GM18505 (cell line): ENCODE measurements around the gene CACNA2D4.

Source experiments
- ATAC-seq: cut with Tn5 transposase; IDR thresholded peaks from one replicate; pipeline ENCODE4 v1.9.1; 2021; ENCODE audit not compliant: unreplicated experiment
- POLR2A ChIP-seq: IDR thresholded peaks from 4 replicates; pipeline ENCODE4 v1.6.1; 2011; ENCODE audit warnings: borderline replicate concordance; ENCODE audit not compliant: insufficient read depth, insufficient read length; ENCODE audit errors: extremely low read depth

Gene CACNA2D4

DNA sequence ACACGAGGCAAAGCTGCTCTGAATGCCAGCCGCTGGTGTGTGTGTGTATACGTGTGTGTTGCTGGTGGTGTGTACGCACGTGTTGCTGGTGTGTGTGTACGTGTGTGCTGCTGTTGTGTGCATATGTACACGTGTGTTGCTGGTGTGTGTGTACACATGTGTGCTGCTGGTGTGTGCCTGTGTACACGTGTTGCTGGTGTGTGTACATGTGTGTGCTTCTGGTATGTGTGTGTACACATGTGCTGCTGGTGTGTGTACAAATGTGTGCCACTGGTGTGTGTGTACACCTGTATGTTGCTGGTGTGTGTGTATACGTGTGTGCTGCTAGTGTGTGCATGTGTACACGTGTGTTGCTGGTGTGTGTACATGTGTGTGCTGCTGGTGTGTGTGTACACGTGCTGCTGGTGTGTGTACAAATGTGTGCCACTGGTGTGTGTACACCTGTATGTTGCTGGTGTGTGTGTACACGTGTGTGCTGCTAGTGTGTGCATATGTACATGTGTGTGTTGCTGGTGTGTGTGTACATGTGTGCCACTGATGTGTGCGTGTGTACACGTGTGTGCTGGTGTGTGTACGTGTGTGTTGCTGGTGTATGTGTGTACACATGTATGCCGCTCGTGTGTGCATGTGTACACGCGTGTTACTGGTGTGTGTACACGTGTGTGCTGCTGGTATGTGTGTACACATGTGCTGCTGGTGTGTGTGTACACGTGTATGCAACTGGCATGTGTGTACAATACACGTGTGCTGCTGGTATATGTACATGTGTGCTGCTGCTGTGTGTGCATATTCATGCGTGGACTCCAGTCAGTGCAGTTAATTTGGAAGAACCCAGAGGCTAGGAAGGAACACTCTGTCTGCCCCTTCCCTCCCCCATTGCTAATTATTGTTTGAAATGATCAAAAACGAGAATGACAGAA, 47.2 kb downstream of the CACNA2D4 start:
- no peak for TF ChIP-seq POLR2A
- ATAC-seq: no peak

DNA sequence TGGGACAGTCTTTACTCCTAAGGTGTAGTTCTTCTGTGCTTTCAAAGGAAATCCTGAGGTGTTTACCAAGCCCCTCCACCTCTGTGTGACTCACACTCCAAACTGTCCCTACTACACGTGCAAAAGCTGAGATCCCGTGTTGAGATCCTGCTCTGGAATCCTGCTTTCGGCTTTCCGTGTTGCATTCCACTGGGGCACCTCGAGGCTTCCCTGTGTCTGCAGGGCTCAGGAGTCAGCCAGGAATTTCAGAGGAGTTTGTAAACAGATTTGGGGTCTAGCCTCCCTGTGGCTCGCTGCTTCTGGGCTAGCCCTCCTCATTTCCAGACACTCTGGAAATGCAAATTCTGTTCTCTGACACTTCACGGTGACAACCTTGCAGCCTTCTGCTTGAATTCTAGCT, 48.4 kb downstream of the CACNA2D4 start:
- TF ChIP-seq POLR2A: no peak
- ATAC-seq: no peak

DNA sequence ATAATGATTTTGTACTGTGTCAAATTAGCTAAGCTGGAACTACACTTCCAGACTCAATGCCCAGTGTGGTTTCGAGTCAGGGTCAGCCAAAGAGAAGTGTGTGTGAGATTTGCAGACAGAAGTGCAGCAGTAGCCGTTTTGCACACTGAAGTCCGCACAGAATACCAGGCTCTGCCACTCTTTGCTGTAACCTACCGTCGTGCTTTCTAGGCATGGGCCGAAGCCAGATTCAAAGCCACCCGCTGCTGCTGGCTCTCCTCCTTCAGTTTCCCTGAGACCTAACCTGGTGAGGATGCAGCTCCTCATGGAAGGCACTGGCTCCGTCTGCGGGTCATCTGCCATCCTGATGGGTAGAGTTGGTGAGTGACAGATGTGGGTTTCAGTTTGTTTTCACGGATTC, 49.3 kb downstream of the CACNA2D4 start:
- ATAC-seq: no peak
- no peak for TF ChIP-seq POLR2A

DNA sequence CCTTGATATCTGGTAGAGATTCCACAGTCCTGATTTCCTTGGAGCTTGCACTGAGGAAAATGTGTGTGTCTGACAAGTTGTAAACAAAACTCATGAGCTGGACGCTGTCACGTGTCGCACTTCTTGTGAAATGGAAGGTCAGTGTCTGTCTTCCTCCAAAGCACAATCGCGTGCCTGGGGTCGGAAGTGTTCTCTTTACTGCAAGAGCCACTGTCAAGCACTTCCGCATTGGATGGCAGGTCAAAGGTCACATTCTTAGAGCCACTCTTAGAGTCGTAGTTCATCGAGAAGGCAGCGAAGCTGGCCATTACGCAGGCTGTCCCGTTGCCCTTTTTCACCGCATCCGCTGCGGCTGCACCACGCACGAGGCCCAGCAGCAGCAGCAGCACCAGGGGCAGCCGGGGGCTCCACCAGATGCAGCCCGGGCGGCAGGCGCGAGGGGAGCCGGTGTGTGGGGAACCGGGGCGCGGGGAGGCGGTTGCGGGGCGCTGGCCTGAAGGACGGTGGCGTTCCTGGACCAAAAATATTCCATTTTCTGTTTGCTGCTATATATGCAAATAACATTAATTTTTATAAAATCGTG, 53.1 kb downstream of the CACNA2D4 start:
- TF ChIP-seq POLR2A: no peak
- no peak for ATAC-seq

DNA sequence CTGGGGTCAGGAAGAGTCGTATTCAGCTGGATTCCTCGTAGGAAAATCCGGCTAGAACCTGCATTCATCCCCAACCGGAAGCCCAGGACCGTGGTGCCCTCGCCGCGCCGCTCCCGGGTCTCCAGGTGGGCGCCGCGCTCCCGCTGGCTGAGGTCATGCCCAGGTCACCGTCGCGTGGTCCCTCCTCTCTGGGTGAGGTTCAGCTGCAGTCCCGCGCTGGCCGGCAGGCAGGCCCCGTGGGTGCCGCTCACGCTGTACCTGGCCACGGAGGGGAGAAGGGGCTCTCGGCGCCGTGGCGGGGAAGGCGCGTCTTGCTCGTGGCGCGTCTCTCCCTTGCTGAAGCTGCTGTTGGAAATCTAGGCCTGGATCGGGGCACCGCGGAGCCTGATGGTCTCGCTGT, 53.6 kb downstream of the CACNA2D4 start:
- no peak for TF ChIP-seq POLR2A

DNA sequence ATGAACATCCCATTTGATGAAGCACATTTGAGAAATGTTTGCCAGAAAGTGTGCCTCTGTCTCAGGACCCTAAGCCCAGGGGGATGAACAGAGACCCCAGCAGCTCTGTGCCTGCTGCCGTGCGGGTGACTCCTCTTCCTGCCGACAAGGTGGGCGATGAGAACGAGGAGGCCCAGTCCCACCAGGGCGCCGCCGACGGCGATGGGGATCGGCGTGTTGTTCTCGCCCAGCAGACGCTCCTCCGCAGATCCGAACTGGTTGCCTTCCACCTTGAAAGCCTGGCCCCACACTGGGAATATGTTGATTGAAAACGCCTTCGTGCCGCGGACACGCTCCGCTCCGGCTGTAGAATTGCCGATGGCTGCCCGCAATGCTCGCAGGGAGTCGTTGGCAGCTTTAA, 54.0 kb downstream of the CACNA2D4 start:
- ATAC-seq: no peak

More for the DNA sequence above, 53.6 kb downstream of the CACNA2D4 start:
- no peak for ATAC-seq

DNA sequence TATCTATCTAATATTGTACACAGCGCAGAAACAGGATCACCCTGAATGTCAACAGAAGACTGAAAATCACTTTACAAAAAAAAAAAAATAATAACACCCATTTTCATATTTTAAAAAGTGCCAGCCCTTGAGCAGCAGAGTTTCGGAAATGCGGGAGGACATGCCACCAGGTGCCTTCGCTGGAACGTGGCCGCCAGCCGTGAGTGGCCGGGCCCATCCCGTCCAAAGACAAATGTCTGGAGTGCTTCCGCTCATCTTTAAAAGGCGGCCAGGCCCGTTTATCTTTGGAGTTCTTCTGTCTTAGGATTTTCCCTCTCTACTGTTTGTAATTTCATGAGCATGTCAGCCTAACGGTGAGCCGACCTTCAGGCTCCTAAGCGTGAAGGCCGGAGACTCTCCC, 54.6 kb downstream of the CACNA2D4 start:
- TF ChIP-seq POLR2A: no peak
- ATAC-seq: no peak

More for the DNA sequence above, 54.0 kb downstream of the CACNA2D4 start:
- TF ChIP-seq POLR2A: no peak

DNA sequence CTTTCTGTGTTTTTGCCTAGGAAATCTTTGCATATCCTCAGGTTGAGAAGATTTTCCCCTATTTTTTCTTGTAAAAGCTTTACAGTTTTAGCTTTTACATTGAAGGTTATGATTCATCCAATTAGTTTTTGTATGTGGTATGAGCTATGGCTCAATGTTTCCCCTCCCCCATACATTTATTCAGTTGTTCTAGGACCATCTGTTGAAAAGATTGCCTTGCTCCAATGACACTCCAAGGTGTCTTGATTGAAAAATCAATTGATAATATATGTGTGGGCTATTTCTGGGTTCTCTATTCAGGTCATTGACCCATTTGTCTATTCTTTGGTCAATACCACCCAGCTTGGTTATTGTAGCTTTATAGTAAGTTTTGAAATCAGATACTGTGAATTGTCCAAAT, 55.5 kb downstream of the CACNA2D4 start:
- no peak for TF ChIP-seq POLR2A
- no peak for ATAC-seq

DNA sequence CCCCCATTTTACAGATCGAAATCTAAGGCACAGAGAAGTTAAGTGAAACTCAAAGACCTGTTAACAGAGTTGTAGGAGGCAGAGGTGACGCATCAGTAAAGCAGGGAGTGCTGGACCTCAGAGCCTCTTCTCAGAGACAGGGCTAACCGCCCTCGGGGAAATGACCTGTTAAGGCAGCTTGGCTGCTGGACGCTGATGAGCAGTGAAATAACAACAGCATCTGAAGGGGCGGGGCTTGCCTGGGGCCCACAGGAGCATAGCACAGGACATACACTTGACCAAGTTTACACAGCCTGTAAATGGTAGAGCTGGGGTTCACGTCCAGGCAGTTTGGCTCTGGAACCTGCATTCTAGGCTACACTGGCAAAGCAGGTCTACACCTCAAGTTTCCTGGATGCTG, 58.8 kb downstream of the CACNA2D4 start:
- no peak for ATAC-seq
- no peak for TF ChIP-seq POLR2A

DNA sequence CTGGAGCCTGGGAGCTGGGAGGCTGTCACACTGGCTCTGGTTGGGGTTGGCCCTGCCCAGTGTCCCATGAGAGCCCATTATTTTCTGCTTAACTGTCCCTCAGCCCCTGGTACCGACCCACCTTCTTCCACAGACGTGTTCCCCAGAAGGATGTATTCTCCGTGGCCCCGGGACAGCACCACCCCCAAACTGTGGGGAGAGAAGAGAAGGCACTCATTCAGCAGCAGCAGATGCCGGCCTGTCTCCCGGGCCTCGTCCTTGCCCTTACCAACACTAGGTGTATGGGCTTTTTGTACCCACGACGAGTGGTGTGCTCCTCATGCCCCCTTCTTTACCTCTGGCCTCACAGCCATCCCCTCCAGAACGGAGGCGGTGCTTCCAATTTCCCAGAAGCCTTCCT, 60.0 kb downstream of the CACNA2D4 start:
- TF ChIP-seq POLR2A: no peak
- ATAC-seq: no peak

DNA sequence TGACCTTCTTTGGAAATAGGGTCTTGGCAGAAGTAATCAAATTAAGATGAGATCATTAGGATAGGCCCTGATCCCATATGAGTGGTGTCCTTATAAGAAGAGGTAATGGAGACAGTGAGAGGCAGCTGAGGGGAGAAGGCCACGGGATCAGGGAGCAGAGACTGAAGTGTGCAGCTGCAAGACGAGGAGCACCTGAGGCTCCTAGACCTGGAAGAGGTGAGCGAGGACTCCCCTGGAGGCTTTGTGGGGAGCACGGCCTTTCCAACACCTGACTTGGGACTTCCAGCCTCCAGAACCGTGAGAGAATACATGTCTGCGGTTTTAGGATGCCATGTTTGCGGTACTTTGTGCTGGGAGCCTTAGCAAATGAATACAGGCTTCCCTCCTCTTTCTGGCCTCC, 60.6 kb downstream of the CACNA2D4 start:
- no peak for ATAC-seq
- TF ChIP-seq POLR2A: no peak

DNA sequence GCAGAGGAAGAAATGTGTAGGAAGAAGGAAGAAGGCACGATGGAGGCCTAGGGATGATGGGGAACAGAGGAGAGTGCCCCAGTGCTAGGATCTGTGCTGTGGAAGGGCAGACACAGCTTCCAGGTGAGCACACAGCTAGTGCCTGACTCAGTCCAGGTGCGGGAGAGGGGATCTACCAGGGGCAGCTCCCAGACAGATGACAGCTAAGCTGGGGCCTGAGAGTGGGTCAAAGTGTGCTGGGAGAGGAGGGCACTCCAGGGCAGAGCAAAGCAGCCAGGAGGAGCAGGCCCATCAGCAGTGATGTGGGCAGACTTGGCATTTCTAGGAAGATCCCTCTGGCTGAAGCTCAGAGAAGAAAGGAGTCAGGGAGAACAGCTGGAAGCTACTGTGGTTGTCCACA, 61.4 kb downstream of the CACNA2D4 start:
- ATAC-seq: no peak
- no peak for TF ChIP-seq POLR2A

DNA sequence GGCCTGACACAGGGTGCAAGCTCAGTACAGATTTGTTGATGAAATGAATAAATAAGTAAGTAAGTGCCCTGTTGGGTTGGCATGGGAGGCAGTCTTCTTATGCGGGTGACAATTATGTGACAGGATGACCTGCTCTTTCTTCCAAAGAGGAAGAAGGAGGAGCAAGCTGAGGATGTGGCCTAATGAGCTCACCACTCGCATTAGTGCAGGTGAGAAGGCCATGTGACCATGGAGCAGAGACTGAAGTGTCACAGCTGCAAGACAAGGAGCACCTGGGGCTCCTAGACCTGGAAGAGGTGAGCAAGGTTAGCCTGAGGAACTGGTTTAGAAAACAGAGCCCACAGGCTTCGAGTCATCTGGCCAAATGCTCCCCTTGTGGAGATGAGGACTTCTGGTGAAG, 63.2 kb downstream of the CACNA2D4 start:
- no peak for TF ChIP-seq POLR2A
- no peak for ATAC-seq

DNA sequence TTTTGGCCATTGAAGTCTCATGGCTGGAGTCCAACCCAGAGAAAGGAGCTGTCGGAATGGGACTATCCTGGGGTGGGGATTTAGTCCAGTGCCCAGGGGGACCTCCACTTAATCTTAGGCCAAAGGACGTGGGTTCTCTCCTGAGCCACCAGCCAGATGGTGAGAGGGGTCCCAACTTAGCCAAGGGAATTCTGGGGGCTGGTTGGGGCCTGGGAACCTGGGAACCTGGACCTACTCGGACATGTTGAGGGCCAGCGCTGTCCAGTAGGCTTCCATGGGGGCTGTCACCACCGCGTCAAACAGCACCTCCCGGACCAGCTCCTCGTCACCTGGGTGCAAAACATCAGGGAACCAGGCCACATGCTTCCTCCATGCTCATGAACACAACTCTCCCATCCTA, 64.7 kb downstream of the CACNA2D4 start:
- no peak for ATAC-seq

More for the DNA sequence above, 64.7 kb downstream of the CACNA2D4 start:
- no peak for TF ChIP-seq POLR2A
